ENCODE results near the gene ADGRL3. TPM values are rescaled to one million over a fixed set of nuclear protein-coding genes. Genes with fewer than 3 reads are reported as not detected.

Gene ADGRL3
- total RNA-seq, 3 donors from 2014 or later: not detected

DNA sequence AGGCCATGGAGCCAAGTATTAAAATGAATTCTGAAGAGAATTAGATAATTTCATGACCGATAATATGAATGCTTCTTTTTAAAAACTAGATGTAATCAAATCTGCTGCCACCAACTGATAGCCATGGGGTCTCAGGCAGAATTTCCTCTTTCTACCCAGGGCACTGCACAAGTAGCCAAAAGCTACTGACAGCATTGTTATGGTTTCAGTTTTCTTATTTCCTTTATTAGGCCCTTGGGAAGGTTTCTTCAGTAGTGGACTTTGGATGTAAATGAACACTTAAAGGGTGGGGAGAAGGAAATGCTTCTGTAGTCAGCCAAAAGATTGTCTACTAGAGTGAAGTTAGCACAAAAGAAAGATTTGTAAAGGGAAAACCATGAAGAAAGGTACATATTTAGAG is 686.0 kb downstream of the ADGRL3 start:
- Mint-ChIP-seq H3K36me3 (ENCODE audit: insufficient read depth) (no peaks in the 10 kb centered on the region), H3K4me3 (no peak overlapping the region), H3K9me3 (peaks cover 11% of the 10 kb centered on the region), H3K4me1 (ENCODE audit: low read depth) (no peaks in the 10 kb centered on the region), H3K27me3 (ENCODE audit: low read depth) (no peaks in the 10 kb centered on the region)
- DNase-seq (no peak), ATAC-seq (no peak)

DNA sequence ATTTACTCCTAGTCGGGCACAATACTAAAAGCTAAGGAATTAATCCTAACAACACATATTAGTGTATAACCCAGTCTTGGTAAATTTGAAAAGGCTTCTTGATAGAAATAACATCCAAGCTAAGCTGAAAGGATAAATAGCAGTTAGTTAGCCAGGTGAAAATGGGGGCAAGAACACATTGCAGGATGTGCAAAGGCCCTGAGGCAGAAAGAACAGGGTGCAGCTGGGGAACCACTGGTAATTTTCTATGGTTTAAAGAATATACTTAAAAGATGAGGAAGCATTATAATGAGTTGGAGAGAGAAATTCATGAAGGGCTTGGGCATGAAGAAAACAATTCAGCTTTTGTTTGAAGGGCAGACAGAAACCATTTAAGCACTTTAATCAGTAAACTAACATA is 689.0 kb downstream of the ADGRL3 start:
- Mint-ChIP-seq H3K9me3 (peaks cover 5% of the 10 kb centered on the region), H3K36me3 (ENCODE audit: insufficient read depth) (no peaks in the 10 kb centered on the region), H3K4me3 (no peak overlapping the region), H3K4me1 (ENCODE audit: low read depth) (no peaks in the 10 kb centered on the region), H3K27me3 (ENCODE audit: low read depth) (no peaks in the 10 kb centered on the region)
- no peak for ATAC-seq
- no peak for DNase-seq

DNA sequence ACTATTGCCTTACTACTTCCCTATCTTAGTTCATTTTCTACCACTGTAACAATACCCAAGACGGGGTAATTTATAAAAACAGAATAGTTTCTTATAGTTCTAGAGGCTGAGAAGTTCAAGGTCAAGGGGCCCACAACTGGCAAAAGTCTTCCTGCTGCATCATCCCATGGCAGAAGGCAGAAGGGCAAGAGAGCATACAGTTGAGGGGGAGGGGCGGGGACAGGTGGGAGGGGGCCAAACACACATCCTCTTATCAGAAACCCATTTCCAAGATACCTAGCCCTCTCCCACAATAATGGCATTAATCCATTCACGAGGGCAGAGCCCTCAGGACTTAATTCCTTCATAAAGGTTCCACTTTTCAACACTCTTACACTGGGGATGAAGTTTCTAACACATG is 690.2 kb downstream of the ADGRL3 start:
- peaks cover 10% of the 10 kb centered on the region for H3K9me3 Mint-ChIP-seq
- H3K27me3 Mint-ChIP-seq (ENCODE audit: low read depth): no peaks in the 10 kb centered on the region
- H3K4me1 Mint-ChIP-seq (ENCODE audit: low read depth): no peaks in the 10 kb centered on the region
- no peaks in the 10 kb centered on the region for H3K36me3 Mint-ChIP-seq (ENCODE audit: insufficient read depth)
- ATAC-seq (no peak), DNase-seq (no peak)
- H3K4me3 Mint-ChIP-seq: no peak overlapping the region

DNA sequence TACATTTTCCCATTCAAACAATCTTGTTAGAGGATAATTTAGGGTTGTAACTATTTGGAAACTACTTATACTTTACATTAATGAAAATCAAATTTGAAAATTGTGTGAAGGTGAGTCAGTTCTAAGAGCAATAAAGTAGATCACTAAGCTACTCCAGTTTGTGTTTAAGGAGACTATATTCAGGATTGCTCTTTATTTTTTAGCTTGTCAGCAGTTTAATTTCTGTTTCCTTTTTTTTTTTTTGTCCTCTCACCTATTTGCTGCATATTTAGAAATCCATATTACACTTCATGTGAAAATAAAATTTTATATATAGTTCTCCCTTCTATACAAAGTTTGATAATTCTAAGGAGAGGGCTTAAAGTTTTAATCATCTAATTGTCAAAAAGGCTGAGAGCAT is 691.8 kb downstream of the ADGRL3 start:
- ATAC-seq: no peak
- Mint-ChIP-seq H3K27me3 (ENCODE audit: low read depth) (no peaks in the 10 kb centered on the region), H3K36me3 (ENCODE audit: insufficient read depth) (no peaks in the 10 kb centered on the region), H3K4me3 (no peak overlapping the region), H3K9me3 (peaks cover 10% of the 10 kb centered on the region), H3K4me1 (ENCODE audit: low read depth) (no peaks in the 10 kb centered on the region)
- DNase-seq: no peak

DNA sequence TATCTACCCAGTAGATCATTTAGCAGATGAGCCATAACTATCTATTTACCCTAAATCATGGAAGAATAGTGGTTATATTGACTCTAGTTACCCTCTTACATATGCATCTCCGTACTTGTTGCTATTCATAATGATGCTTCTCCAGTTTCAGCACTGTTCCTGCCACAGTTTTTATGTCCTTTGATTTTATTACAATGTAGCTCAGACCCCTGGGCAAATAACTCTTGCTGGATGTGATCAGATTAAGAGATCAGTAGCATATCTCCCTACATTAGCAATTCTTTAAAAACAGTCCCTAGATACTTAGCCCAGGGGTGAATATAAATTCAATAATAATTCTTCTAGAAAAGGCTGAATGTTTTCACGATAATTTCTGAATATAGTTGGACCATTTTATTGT is 696.5 kb downstream of the ADGRL3 start:
- ATAC-seq: no peak
- no peak for DNase-seq
- H3K9me3 Mint-ChIP-seq: peaks cover 12% of the 10 kb centered on the region
- H3K27me3 Mint-ChIP-seq (ENCODE audit: low read depth): no peaks in the 10 kb centered on the region
- no peak overlapping the region for H3K4me3 Mint-ChIP-seq
- no peaks in the 10 kb centered on the region for H3K4me1 Mint-ChIP-seq (ENCODE audit: low read depth)
- no peaks in the 10 kb centered on the region for H3K36me3 Mint-ChIP-seq (ENCODE audit: insufficient read depth)

DNA sequence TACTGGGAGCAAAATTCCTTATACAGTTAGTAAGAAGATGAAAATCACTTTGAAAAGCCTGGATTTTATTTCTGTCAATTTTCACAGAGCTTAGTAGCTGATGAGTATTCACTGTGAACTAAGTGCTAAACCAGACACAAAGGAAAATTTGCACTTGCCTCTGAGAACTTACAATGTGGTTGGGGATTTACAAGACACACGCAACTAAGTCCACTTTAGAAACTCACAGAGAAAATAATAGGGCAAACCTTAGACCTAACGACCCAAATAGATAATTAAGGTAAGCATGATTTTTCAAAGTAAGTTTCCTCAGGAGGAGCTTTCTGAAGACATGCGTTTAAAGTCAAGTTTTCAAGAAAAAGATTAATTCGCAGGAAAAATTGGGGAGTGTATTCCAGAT is 708.9 kb downstream of the ADGRL3 start:
- no peak for ATAC-seq
- H3K27me3 Mint-ChIP-seq (ENCODE audit: low read depth): no peaks in the 10 kb centered on the region
- H3K4me3 Mint-ChIP-seq: no peak overlapping the region
- no peaks in the 10 kb centered on the region for H3K36me3 Mint-ChIP-seq (ENCODE audit: insufficient read depth)
- H3K4me1 Mint-ChIP-seq (ENCODE audit: low read depth): no peaks in the 10 kb centered on the region
- DNase-seq: no peak
- H3K9me3 Mint-ChIP-seq: peaks cover 4% of the 10 kb centered on the region

DNA sequence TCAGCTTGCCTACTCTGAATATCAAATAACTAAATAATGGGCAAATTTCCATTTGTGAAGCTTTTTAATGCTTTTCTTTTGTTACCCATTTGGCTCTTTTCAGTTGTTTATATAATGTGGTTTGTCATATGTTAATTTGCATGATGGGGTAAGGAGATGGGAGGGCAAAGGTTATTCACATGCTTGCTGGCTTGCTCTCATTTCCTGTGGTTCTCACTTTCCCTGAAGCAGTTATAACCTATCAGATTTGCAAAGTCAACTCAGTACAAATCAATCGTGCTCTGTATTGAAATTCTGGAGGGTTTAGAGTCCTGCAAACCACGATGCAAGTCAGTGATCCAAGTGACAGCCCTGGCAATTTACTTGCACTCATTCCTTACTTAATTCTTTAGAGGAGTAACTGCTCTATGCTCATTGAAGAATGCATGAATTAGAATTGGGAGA is 711.2 kb downstream of the ADGRL3 start:
- ATAC-seq (no peak), DNase-seq (no peak)
- Mint-ChIP-seq H3K4me1 (ENCODE audit: low read depth) (no peaks in the 10 kb centered on the region), H3K9me3 (peaks cover 12% of the 10 kb centered on the region), H3K4me3 (no peak overlapping the region), H3K27me3 (ENCODE audit: low read depth) (no peaks in the 10 kb centered on the region), H3K36me3 (ENCODE audit: insufficient read depth) (no peaks in the 10 kb centered on the region)

DNA sequence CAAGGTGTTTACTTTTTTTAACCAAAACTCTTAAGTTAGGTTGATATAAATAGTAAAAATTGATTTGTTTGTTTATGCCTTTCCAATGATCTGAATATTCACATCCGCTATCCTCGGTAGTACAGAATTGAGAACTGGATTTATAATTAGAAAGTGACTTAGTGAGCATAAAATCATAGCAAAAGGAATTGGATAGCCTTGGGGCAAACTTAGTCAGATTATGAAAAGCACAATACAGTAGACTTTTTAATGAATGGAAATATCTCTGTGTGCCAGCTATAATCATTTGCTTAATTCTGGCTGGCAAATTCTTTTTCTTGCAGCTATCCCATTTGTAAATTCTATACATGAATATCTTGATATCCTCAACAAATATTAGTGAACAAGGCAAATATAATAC is 713.5 kb downstream of the ADGRL3 start:
- no peaks in the 10 kb centered on the region for H3K4me1 Mint-ChIP-seq (ENCODE audit: low read depth)
- no peaks in the 10 kb centered on the region for H3K36me3 Mint-ChIP-seq (ENCODE audit: insufficient read depth)
- peaks cover 19% of the 10 kb centered on the region for H3K9me3 Mint-ChIP-seq
- no peak for DNase-seq
- no peak for ATAC-seq
- no peak overlapping the region for H3K4me3 Mint-ChIP-seq
- no peaks in the 10 kb centered on the region for H3K27me3 Mint-ChIP-seq (ENCODE audit: low read depth)

DNA sequence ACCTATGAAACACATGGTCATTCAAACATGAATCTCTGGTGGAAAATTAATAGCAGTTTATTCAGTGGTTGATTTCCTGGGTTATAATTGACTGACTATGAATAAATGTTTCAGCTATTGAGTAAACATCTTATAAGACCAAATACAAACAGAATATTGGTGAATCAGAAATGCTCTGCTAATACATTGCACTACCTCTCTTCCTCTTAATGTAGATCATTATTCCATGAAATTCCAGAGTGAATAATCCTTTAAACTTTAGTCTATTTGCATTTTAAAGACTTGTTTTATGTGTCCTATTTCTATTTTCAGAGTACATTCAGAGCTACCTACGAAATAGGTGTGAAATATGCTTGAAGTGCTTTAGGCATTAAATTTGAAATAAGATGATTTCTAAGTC is 715.4 kb downstream of the ADGRL3 start:
- no peaks in the 10 kb centered on the region for H3K4me1 Mint-ChIP-seq (ENCODE audit: low read depth)
- no peak for ATAC-seq
- no peak for DNase-seq
- peaks cover 19% of the 10 kb centered on the region for H3K9me3 Mint-ChIP-seq
- no peaks in the 10 kb centered on the region for H3K36me3 Mint-ChIP-seq (ENCODE audit: insufficient read depth)
- no peaks in the 10 kb centered on the region for H3K27me3 Mint-ChIP-seq (ENCODE audit: low read depth)
- H3K4me3 Mint-ChIP-seq: no peak overlapping the region

DNA sequence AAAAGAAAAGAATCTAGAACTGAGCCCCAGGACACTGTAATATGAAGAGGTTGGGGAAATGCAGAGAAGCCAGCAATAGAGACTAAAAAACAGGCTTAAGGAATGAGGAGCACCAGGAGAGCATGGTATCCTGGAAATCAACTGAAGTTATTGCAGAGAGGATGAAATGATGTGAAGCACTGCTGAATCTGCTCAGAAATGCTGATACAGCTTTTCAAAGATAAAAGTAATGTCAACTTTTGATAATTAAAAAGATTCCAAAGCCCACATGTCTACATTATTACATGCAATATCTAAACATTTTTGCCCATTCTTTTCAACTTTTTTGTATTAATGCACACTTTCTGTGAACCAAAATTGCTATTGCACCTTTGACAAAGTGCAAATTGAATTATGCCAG is 718.4 kb downstream of the ADGRL3 start:
- no peaks in the 10 kb centered on the region for H3K4me1 Mint-ChIP-seq (ENCODE audit: low read depth)

DNA sequence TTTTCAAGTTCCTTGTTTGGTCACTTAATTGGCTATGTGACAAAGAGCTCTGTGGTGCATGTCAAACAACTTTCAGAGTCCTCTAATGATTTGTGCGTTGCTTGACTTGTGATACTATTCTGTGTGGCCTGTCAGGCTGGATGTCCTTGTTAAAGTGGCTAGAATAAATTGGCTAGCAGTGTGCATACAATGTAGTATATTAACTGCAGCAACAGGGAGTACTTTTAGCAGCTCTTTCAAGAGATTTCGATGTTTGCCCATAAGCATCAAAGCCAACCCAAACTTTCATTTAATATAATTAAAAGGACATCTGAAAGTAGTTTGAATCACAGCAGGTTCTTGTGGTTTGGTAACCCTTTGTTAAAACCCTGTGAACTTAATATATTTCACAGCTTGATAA is 718.9 kb downstream of the ADGRL3 start:
- Mint-ChIP-seq H3K36me3 (ENCODE audit: insufficient read depth) (no peaks in the 10 kb centered on the region), H3K4me1 (ENCODE audit: low read depth) (no peaks in the 10 kb centered on the region), H3K27me3 (ENCODE audit: low read depth) (no peaks in the 10 kb centered on the region), H3K4me3 (no peak overlapping the region), H3K9me3 (peaks cover 16% of the 10 kb centered on the region)
- ATAC-seq: no peak
- DNase-seq: no peak

More for the DNA sequence above, 718.4 kb downstream of the ADGRL3 start:
- DNase-seq (no peak), ATAC-seq (no peak)
- Mint-ChIP-seq H3K36me3 (ENCODE audit: insufficient read depth) (no peaks in the 10 kb centered on the region), H3K27me3 (ENCODE audit: low read depth) (no peaks in the 10 kb centered on the region), H3K4me3 (no peak overlapping the region), H3K9me3 (peaks cover 17% of the 10 kb centered on the region)

DNA sequence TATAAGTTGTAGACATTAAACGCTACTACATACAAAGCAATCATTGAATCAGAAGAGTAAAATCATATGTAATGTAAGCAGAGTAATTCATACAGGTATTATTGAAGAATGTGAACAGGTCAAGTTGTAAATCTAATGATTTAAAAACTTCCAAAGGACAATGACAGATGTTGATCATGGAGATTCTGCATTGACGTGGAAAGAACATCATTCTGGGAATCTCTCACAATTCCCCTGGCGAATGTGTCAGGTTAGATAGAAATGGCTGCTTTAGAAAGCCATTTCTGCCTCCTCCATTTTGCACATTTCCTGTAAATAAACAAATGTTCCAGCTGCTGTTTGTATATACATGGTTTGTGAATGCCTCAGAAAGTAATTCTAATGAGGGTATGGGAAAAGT is 719.4 kb downstream of the ADGRL3 start:
- ATAC-seq (no peak), DNase-seq (no peak)
- no peak overlapping the region for H3K4me3 Mint-ChIP-seq
- H3K9me3 Mint-ChIP-seq: peaks cover 11% of the 10 kb centered on the region
- no peaks in the 10 kb centered on the region for H3K27me3 Mint-ChIP-seq (ENCODE audit: low read depth)
- no peaks in the 10 kb centered on the region for H3K4me1 Mint-ChIP-seq (ENCODE audit: low read depth)
- H3K36me3 Mint-ChIP-seq (ENCODE audit: insufficient read depth): no peaks in the 10 kb centered on the region

DNA sequence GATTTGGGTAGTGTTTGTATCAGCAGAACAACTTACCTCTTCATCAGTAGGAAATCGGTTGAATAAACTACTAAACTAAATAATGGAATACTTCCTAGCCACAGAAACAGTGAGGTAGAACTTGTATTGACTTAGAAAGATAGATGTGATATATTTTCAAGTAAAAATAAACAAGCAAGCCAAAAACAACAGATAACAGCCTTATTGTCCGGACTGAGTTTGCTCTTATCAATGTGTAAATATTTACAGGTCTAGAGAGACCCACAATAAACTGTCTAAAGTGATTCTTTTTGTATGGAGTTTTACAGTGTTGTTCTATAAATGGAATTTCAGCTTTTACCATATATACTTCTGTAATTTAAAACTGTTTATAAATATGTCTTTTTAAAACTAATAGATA is 721.8 kb downstream of the ADGRL3 start:
- DNase-seq: no peak
- no peaks in the 10 kb centered on the region for H3K36me3 Mint-ChIP-seq (ENCODE audit: insufficient read depth)
- H3K27me3 Mint-ChIP-seq (ENCODE audit: low read depth): no peaks in the 10 kb centered on the region
- no peaks in the 10 kb centered on the region for H3K4me1 Mint-ChIP-seq (ENCODE audit: low read depth)
- H3K4me3 Mint-ChIP-seq: no peak overlapping the region
- no peak for ATAC-seq
- H3K9me3 Mint-ChIP-seq: peaks cover 16% of the 10 kb centered on the region

DNA sequence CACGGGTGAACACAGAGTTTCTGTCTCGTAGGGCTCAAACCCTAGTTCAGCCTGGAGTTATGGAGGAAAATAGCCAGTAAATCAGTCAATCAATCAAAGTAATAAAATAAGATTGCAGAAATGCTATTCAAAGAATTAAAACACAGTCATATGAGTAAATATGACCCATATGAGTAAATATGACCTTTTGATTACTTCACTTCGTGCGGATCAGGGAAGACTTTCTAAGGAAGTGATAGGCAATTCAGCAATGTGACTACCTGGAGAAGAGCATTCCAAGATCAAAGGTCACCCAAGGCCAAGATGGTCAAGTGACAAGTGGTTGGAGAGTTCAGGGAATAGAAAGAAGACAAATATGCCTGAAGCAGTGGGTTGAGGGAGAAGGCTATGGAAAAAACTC is 722.6 kb downstream of the ADGRL3 start:
- H3K4me1 Mint-ChIP-seq (ENCODE audit: low read depth): no peaks in the 10 kb centered on the region
- no peak for DNase-seq
- H3K27me3 Mint-ChIP-seq (ENCODE audit: low read depth): no peaks in the 10 kb centered on the region
- H3K36me3 Mint-ChIP-seq (ENCODE audit: insufficient read depth): no peaks in the 10 kb centered on the region
- H3K9me3 Mint-ChIP-seq: peaks cover 16% of the 10 kb centered on the region
- H3K4me3 Mint-ChIP-seq: no peak overlapping the region
- ATAC-seq: no peak

DNA sequence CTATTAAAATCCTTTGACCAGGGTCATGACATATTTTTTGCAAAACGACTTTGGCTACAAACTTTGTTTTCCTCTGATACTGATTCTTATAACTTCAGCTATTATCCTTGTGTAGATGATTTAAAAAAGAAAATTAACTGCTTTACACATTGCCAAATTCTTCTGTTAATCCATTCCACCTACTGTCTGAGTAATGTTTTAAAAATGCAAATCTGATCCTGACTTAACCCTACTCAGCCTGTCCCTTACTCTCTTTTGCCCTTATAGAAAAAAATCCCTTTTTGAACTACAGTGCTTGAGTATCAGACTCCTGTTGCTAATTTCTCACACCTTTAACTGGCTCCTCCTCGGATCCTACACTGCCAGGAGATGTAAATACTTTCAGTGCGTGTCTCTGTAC is 723.1 kb downstream of the ADGRL3 start:
- no peaks in the 10 kb centered on the region for H3K36me3 Mint-ChIP-seq (ENCODE audit: insufficient read depth)
- H3K27me3 Mint-ChIP-seq (ENCODE audit: low read depth): no peaks in the 10 kb centered on the region
- no peak overlapping the region for H3K4me3 Mint-ChIP-seq
- ATAC-seq (no peak), DNase-seq (no peak)
- H3K4me1 Mint-ChIP-seq (ENCODE audit: low read depth): no peaks in the 10 kb centered on the region
- H3K9me3 Mint-ChIP-seq: peaks cover 12% of the 10 kb centered on the region

DNA sequence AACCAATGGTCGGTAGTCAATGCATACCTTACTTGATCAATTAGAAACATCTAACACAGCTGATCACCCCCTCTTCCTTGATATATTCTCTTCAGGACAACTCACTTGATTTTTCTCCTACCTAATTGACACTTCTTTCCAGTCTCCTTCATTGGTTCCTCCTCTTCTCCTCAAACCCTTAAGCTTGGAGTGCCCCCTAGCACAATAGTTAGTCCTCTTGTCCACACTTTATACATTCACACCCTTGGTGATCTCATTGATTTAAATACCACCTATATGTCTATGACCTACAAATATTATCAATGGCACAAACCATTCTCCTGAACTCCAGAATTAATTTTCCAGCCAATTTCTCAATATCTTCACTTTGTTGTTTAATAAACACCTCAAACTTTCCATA is 724.0 kb downstream of the ADGRL3 start:
- DNase-seq (no peak), ATAC-seq (no peak)
- Mint-ChIP-seq H3K4me3 (no peak overlapping the region), H3K36me3 (ENCODE audit: insufficient read depth) (no peaks in the 10 kb centered on the region), H3K27me3 (ENCODE audit: low read depth) (no peaks in the 10 kb centered on the region), H3K9me3 (peaks cover 9% of the 10 kb centered on the region), H3K4me1 (ENCODE audit: low read depth) (no peaks in the 10 kb centered on the region)

Measured in activated T-cell treated with anti-CD3 and anti-CD28 coated beads, Interleukin-2, amount 50 U/mL, for 4 hours (primary cell).